Central memory CD8-positive, alpha-beta T cell (primary cell): ENCODE data around the gene SERGEF.

Experiments used
- ATAC-seq: fragments of 150-1000 bp; cut with Tn5 transposase; replicated peaks from 2 replicates; pipeline ENCODE4 v1.10.0; 2022; ENCODE audit warnings: mild to moderate bottlenecking, moderate FRiP score, moderate number of reproducible peaks; ENCODE audit not compliant: poor library complexity, severe bottlenecking; ENCODE audit errors: extremely low read depth
- DNase-seq, 2 donors: peaks; one replicate each; pipeline ENCODE4 v3.0.0; 2021; ENCODE audit warnings: low spot score in 2 of 2
- H3K27ac Mint-ChIP-seq: one replicate; pipeline ENCODE4 v1.8.0; 2022; ENCODE audit warnings: low read depth, mild to moderate bottlenecking, moderate library complexity, mixed read lengths
- H3K27me3 Mint-ChIP-seq: one replicate; pipeline ENCODE4 v1.8.0; 2022; ENCODE audit warnings: mixed read lengths
- H3K36me3 Mint-ChIP-seq: one replicate; pipeline ENCODE4 v1.8.0; 2022; ENCODE audit warnings: mild to moderate bottlenecking, moderate library complexity, mixed read lengths; ENCODE audit not compliant: insufficient read depth
- H3K4me1 Mint-ChIP-seq: one replicate; pipeline ENCODE4 v1.8.0; 2022; ENCODE audit warnings: mixed read lengths
- H3K4me3 Mint-ChIP-seq: one replicate; pipeline ENCODE4 v1.8.0; 2022; ENCODE audit warnings: mild to moderate bottlenecking, moderate library complexity, mixed read lengths
- H3K9me3 Mint-ChIP-seq: one replicate; pipeline ENCODE4 v1.8.0; 2022; ENCODE audit warnings: mixed read lengths

The SERGEF gene

GRCh38 chr11:17828311-17828751 is 184.5 kb downstream of the SERGEF start:
- Mint-ChIP-seq H3K4me3 (no peak overlapping the region), H3K4me1 (no peaks in the 10 kb centered on the region), H3K9me3 (no peaks in the 10 kb centered on the region), H3K36me3 (peaks cover 1% of the 10 kb centered on the region), H3K27ac (no peak overlapping the region), H3K27me3 (no peaks in the 10 kb centered on the region)
- no peak for ATAC-seq
- DNase-seq, result no peak

DNA sequence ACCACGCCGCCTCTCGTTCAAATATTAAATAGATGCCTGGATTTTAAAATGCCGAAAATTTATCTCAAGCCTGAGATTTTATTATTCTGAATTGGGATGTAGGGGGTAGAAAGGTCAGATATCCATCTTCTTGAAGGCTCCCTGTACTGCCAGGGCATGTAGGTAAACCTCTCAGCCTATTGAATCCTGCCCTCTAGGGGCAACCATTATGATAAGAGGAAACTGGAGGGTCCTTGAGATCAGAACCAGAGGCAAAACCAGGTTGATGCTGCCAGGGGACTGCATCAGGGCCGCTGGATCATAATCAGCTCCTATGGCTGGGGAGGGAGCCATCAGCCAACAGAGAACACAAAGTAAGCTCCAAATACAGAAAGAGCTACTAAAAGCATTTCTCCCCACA is 185.8 kb downstream of the SERGEF start:
- no peak for ATAC-seq
- Mint-ChIP-seq H3K4me1 (no peaks in the 10 kb centered on the region), H3K27me3 (no peaks in the 10 kb centered on the region), H3K4me3 (no peak overlapping the region), H3K36me3 (peaks cover 4% of the 10 kb centered on the region), H3K27ac (no peak overlapping the region), H3K9me3 (no peaks in the 10 kb centered on the region)
- no peak for DNase-seq

DNA sequence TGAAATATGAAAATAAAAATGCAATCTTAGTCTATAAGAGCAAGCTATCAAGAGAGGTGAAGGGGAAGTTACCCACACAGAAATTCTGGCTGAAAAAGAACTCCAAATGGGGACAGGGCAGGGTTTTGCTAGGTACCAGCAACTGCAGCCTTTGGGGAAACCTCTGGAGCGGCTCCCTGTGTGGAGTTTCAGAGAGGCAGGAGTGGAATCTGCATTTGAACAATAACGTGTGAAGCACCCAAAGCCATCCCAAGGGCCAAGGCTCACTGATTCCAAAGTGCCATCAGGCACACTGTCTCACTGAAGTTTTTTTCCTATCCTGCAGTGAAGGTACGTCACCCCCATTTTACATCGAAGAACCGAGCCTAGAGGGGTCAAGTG is 190.5 kb downstream of the SERGEF start:
- Mint-ChIP-seq H3K9me3 (no peaks in the 10 kb centered on the region), H3K27ac (no peak overlapping the region), H3K4me3 (no peak overlapping the region), H3K27me3 (no peaks in the 10 kb centered on the region), H3K4me1 (peaks cover 6% of the 10 kb centered on the region), H3K36me3 (peaks cover 4% of the 10 kb centered on the region)
- ATAC-seq (no peak), DNase-seq (no peak)

DNA sequence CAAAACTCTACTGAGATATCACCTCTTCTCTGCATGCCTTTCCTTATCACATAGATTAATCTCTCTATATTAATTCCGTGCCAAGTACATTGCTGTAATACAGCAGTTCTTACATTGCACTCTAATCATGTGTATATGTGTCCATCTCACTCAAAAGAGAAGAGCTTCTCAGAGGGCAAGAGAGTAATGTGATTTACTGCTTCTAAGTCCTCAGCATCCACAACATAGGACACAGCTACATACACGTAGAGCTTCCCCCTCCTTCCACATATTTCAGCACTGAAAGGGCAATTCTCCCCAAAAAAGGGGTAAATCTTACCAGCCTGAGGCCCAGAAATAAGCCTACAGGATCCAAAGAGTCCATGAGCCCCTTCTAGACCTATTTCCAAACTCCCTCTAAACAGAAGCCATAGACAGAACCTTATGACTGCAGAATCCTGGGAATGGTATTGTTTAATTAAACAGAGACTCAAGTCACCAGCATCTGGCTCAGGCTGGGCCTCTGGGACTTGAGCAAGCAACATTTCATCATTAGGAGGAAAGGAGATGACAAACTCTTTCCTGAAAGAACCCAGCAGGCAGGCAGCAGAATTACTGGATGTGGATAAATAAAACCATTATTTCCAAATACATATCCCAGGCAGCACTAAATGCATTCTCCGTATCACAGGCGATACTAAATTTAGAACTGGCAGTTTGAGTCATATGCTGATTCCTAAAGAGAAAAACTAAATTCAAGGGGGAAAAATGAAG is 191.0 kb downstream of the SERGEF start:
- DNase-seq, result no peak
- Mint-ChIP-seq H3K9me3 (no peaks in the 10 kb centered on the region), H3K4me3 (no peak overlapping the region), H3K4me1 (peaks cover 6% of the 10 kb centered on the region), H3K27ac (no peak overlapping the region), H3K36me3 (peaks cover 2% of the 10 kb centered on the region), H3K27me3 (no peaks in the 10 kb centered on the region)
- ATAC-seq, result no peak

DNA sequence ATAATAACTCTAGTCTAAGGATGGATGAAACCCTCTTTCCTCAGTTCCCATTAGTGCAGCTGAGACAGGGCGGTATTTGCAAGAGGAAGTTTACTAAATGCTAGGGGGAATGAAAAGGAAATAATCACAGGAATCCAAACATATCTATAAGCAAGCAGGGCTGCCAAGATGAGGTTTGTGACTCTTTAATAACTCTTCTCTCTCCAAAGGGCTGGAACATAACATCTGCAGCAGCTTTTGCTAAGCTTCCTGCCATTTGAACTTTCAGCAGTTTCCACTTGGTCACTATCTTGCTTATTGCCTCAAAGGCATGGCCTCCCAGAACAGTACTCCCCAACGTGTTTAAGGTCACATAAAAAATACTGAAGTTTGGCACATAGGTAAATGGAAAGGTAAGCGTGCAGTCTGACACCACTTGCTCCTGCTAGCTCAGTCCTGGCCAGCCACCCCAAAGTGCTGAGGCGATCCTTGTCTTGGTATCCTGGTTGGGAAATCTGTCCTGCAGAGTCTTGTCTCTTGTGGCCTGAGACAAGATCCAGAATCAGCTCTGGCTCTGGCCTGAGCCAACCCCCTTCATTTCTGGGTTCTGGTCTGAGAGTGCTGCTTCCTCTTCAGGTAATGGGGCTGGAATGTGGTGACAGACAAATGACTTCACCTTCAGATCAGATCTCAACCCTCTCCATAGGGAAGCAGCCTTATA is 196.5 kb downstream of the SERGEF start:
- no peak overlapping the region for H3K27ac Mint-ChIP-seq
- peaks cover 2% of the 10 kb centered on the region for H3K4me1 Mint-ChIP-seq
- no peaks in the 10 kb centered on the region for H3K9me3 Mint-ChIP-seq
- DNase-seq (no peak), ATAC-seq (no peak)
- H3K36me3 Mint-ChIP-seq, result peaks cover 2% of the 10 kb centered on the region
- H3K27me3 Mint-ChIP-seq, result no peaks in the 10 kb centered on the region
- no peak overlapping the region for H3K4me3 Mint-ChIP-seq

DNA sequence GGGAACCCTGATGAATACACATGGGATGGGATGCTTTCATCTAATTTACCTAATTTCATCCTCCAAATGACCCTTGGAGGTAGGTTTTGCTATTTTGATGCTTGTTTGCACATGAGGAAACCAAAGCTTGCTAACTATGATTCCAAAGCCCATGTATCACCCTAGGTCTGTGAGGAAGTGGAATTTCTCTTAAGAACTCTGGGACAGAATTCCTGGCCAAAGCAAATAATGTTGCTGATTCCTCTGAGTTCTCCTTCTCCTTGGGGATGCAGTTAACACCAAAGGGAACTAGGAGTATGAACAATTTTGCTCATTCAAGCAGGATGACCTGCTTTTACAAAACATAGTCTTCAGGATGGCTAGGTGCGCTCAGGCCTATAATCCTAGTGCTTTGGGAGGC is 198.3 kb downstream of the SERGEF start:
- H3K4me3 Mint-ChIP-seq, result no peak overlapping the region
- no peaks in the 10 kb centered on the region for H3K9me3 Mint-ChIP-seq
- H3K36me3 Mint-ChIP-seq, result peaks cover 2% of the 10 kb centered on the region
- peaks cover under 1% of the 10 kb centered on the region for H3K4me1 Mint-ChIP-seq
- DNase-seq, result no peak
- H3K27ac Mint-ChIP-seq, result no peak overlapping the region
- H3K27me3 Mint-ChIP-seq, result no peaks in the 10 kb centered on the region
- no peak for ATAC-seq

DNA sequence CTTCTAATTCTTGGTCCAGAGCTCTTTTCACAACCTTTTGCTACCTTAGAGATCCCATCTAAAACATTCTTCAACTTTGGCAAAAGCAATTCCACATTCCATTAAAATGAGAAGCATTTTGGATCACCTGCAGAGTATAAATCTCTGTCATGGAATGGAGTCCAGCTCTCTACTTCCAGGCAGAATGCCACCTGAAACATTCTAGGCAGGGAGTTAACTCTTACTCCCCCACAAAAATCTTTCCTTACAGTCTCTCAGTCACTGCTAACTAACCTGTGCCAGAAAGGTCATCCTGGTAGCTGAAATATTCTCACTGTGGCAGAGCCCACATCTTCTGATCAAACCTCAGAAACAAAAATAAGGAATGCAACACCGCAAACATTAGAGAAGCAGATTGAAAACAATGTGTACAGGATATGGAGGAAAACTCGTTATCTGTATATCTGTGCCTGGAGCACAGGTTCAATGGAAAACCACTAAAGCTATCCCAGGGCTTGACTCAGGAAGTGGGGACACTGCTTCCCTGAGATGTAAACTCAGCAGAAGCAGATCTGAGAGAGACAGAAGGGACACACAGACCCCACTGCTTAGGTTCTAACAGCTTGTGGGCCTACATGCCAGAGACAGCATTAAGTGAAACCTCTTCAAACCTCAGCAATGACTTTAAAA is 199.3 kb downstream of the SERGEF start:
- Mint-ChIP-seq H3K4me3 (no peak overlapping the region), H3K36me3 (peaks cover 5% of the 10 kb centered on the region), H3K9me3 (no peaks in the 10 kb centered on the region), H3K4me1 (peaks cover 9% of the 10 kb centered on the region), H3K27me3 (no peaks in the 10 kb centered on the region), H3K27ac (no peak overlapping the region)
- ATAC-seq (no peak), DNase-seq (no peak)

- ATAC-seq (no peak), DNase-seq (no peak)
- H3K27ac Mint-ChIP-seq, result no peak overlapping the region
- peaks cover 9% of the 10 kb centered on the region for H3K4me1 Mint-ChIP-seq
- H3K4me3 Mint-ChIP-seq, result no peak overlapping the region
- no peaks in the 10 kb centered on the region for H3K27me3 Mint-ChIP-seq
- no peaks in the 10 kb centered on the region for H3K9me3 Mint-ChIP-seq
- peaks cover 5% of the 10 kb centered on the region for H3K36me3 Mint-ChIP-seq
Observed at GRCh38 chr11:17812865-17813187, 200.0 kb downstream of the SERGEF start.

DNA sequence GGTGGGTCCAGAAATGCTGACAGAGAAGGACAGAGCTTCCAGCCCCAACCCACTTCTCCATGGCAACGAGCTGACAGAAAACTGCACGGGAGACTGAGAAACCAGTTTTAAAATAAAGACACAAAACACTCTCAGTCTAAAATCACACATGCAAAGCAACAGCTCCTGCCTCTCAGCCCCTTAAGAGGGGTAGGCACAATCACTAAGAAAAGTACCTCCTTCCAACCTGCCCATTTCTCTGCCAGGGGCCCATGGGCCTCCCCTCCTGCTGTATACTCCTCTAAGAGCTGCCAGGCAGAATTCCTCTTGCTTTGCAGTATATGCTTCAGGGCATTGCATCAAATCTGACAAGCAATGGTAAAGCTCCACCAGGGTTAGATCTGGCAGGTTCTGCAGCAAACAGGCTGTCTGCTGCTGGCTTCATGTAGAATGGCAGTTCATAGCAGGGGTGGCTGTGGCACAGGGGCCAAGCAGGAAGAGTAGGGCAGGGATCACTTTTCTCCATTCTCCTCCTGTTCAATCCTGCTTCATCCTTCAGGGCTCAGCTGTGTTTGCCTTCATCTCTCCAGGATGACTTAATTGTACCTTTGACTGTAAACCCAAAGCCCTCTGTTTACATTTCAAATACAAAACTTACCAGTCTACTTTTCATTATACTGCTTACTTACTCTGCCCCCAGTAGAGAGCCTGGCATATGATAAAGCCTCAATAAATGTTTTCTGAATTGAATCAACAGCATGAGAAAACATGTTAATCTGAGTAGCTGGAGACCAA is 200.6 kb downstream of the SERGEF start:
- ATAC-seq, result no peak
- peaks cover 5% of the 10 kb centered on the region for H3K36me3 Mint-ChIP-seq
- H3K9me3 Mint-ChIP-seq, result no peaks in the 10 kb centered on the region
- H3K27ac Mint-ChIP-seq, result no peak overlapping the region
- DNase-seq, result no peak
- no peaks in the 10 kb centered on the region for H3K27me3 Mint-ChIP-seq
- H3K4me3 Mint-ChIP-seq, result no peak overlapping the region
- H3K4me1 Mint-ChIP-seq, result peaks cover 9% of the 10 kb centered on the region

- Mint-ChIP-seq H3K36me3 (peaks cover 5% of the 10 kb centered on the region), H3K4me1 (peaks cover 9% of the 10 kb centered on the region), H3K27me3 (no peaks in the 10 kb centered on the region), H3K4me3 (no peak overlapping the region), H3K27ac (no peak overlapping the region), H3K9me3 (no peaks in the 10 kb centered on the region)
- ATAC-seq, result no peak
- no peak for DNase-seq
Observed at GRCh38 chr11:17811352-17811751, 201.5 kb downstream of the SERGEF start.

- no peak overlapping the region for H3K27ac Mint-ChIP-seq
- no peaks in the 10 kb centered on the region for H3K27me3 Mint-ChIP-seq
- ATAC-seq (no peak), DNase-seq (no peak)
- H3K4me3 Mint-ChIP-seq, result no peak overlapping the region
- H3K4me1 Mint-ChIP-seq, result peaks cover 9% of the 10 kb centered on the region
- H3K9me3 Mint-ChIP-seq, result no peaks in the 10 kb centered on the region
- H3K36me3 Mint-ChIP-seq, result peaks cover 5% of the 10 kb centered on the region
Observed at GRCh38 chr11:17810746-17811145, 202.1 kb downstream of the SERGEF start.

DNA sequence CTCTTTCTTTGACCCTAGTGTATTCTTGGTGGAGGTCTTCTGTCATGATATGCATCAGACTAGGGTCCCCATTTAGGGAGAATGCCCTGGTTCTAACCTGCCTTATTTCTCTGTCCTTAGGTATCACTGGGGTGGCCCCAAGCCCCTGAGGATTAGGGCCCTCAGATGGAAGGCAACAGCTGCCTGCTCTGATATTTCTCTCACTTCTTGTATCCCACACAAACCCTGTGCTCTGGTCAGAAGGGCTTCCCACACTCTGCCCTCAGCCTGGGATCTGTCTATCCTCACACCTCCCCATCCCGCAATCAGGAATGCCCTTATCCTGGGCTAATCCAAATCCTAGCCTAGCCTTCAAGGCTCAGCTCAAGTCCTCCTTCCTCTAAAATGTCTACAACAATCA is 202.8 kb downstream of the SERGEF start:
- Mint-ChIP-seq H3K36me3 (peaks cover 5% of the 10 kb centered on the region), H3K4me3 (no peak overlapping the region), H3K4me1 (peaks cover 9% of the 10 kb centered on the region), H3K27me3 (no peaks in the 10 kb centered on the region), H3K9me3 (no peaks in the 10 kb centered on the region), H3K27ac (no peak overlapping the region)
- DNase-seq (no peak), ATAC-seq (no peak)
